PFSK-1 (cell line): ENCODE results near the gene PITPNM1.

Source experiments
- POLR2AphosphoS5 ChIP-seq: IDR thresholded peaks from 2 replicates; pipeline ENCODE4 v1.6.1; 2012; ENCODE audit warnings: low read depth, mild to moderate bottlenecking, control low read depth, low read length, moderate library complexity
- TAF1 ChIP-seq: IDR thresholded peaks from 2 replicates; pipeline ENCODE4 v1.6.1; 2012; ENCODE audit warnings: low read length, control low read depth, borderline replicate concordance; ENCODE audit not compliant: insufficient read depth

GRCh38 chr11:67508486-67509121 lies 3.4 kb upstream of the PITPNM1 start:
- TF ChIP-seq POLR2AphosphoS5 (no peak), TAF1 (no peak)
